BLaER1 treated with 17β-estradiol and CSF1 and Interleukin-3, amounts not matched to agents 10 nM and 100 nM (cell line): ENCODE measurements around the gene KIF1A.
"Not testable (repeated sequence)": the region's sequence is repeated elsewhere in the genome, so short reads cannot be mapped to it uniquely, and the experiment has no call there.

Experiments used
- H3K27ac ChIP-seq, 11 experiments: shearing (Covaris generic); formaldehyde crosslinking; 2 replicates each; pipeline ENCODE4 v1.8.1; 2022
- H3K27me3 ChIP-seq, 11 experiments: shearing (Covaris generic); formaldehyde crosslinking; 2 replicates each; pipeline ENCODE4 v1.8.1; 2022
- H3K36me3 ChIP-seq, 11 experiments: shearing (Covaris generic); formaldehyde crosslinking; 2 replicates each; pipeline ENCODE4 v1.8.1; 2022
- H3K4me1 ChIP-seq, 10 experiments: shearing (Covaris generic); formaldehyde crosslinking; 2 replicates each; pipeline ENCODE4 v1.8.1; 2022
- H3K4me2 ChIP-seq, 11 experiments: shearing (Covaris generic); formaldehyde crosslinking; 2 replicates each; pipeline ENCODE4 v1.8.1; 2022
- H3K4me3 ChIP-seq, 10 experiments: shearing (Covaris generic); formaldehyde crosslinking; 2 replicates each; pipeline ENCODE4 v1.8.1; 2022
- H3K9ac ChIP-seq, 11 experiments: shearing (Covaris generic); formaldehyde crosslinking; 2 replicates each; pipeline ENCODE4 v1.8.1; 2022
- H3K9me3 ChIP-seq, 11 experiments: shearing (Covaris generic); formaldehyde crosslinking; replicated peaks in 1 of 11; 2 replicates each; pipeline ENCODE4 v1.8.1; 2022
- H4K20me1 ChIP-seq, 11 experiments: shearing (Covaris generic); formaldehyde crosslinking; 2 replicates each; pipeline ENCODE4 v1.8.1; 2022
- Cebpa-rat ChIP-seq, 11 experiments: shearing (Covaris generic); IDR thresholded peaks; 2 replicates each; pipeline ENCODE4 v1.8.1; 2022

Gene KIF1A

GRCh38 chr2:240687741-240688552 lies 132.1 kb downstream of the KIF1A start:
- H3K4me3 ChIP-seq: no peak overlapping the region

GRCh38 chr2:240687045-240687740 lies 132.8 kb downstream of the KIF1A start:
- Histone ChIP-seq H4K20me1 (no peaks in the 10 kb centered on the region), H3K27me3 (no peaks in the 10 kb centered on the region), H3K4me2 (peak overlapping the region in 7 of 11 experiments; percentile 8 to 59 (median 52); a peak in 10 of 22 replicates), H3K36me3 (no peaks in the 10 kb centered on the region), H3K9ac (no peak overlapping the region; a peak in 1 of 22 replicates), H3K9me3 (no peaks in the 10 kb centered on the region), H3K4me3 (no peak overlapping the region), H3K4me1 (peaks cover 11 to 33% (median 19%) of the 10 kb centered on the region in 10 experiments; a peak in 19 of 20 replicates), H3K27ac (peak overlapping the region in 1 of 11 experiments; percentile 37; a peak in 2 of 22 replicates)
- TF ChIP-seq Cebpa-rat (IDR thresholded peaks at IDR 0.05): no peak

More at GRCh38 chr2:240687741-240688552, 132.1 kb downstream of the KIF1A start:
- no peak overlapping the region for H3K9ac ChIP-seq
- H3K36me3 ChIP-seq: no peaks in the 10 kb centered on the region
- H3K9me3 ChIP-seq: no peaks in the 10 kb centered on the region
- peak overlapping the region in 1 of 11 experiments; percentile 18; a peak in 1 of 22 replicates for H3K27ac ChIP-seq
- H4K20me1 ChIP-seq: no peaks in the 10 kb centered on the region
- H3K4me1 ChIP-seq: peaks cover 11 to 33% (median 19%) of the 10 kb centered on the region in 10 experiments; a peak in 19 of 20 replicates
- TF ChIP-seq Cebpa-rat (IDR thresholded peaks at IDR 0.05): no peak
- H3K27me3 ChIP-seq: no peaks in the 10 kb centered on the region
- no peak overlapping the region for H3K4me2 ChIP-seq

DNA sequence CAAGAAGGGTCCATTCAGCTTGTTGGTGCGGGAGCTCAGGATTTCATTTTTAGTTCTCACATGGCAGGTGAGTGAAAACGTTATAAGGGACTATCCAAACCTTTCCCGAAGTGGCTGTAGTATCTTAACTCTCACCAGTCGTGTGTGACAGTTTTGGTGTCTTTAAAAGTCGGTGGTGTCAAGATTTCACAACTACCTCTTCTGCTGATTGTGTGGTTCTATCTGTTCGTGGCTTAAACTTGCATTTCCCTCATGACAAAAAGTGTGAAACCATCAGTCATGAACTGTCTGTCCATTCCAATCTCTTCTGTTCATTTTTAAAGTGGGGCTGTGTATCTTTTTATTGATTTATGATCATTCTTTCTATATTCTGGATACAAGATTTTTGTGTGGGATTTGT lies 133.6 kb downstream of the KIF1A start:
- no peak for TF ChIP-seq Cebpa-rat (IDR thresholded peaks at IDR 0.05)
- Histone ChIP-seq H3K27me3 (no peaks in the 10 kb centered on the region), H3K9ac (no peak overlapping the region), H3K27ac (no peak overlapping the region; a peak in 1 of 22 replicates), H3K4me1 (peaks cover 11 to 33% (median 19%) of the 10 kb centered on the region in 10 experiments; a peak in 19 of 20 replicates), H4K20me1 (no peaks in the 10 kb centered on the region), H3K4me2 (peak overlapping the region in 6 of 11 experiments; percentile 8 to 59 (median 52); a peak in 10 of 22 replicates), H3K4me3 (no peak overlapping the region), H3K36me3 (no peaks in the 10 kb centered on the region), H3K9me3 (no peaks in the 10 kb centered on the region)

DNA sequence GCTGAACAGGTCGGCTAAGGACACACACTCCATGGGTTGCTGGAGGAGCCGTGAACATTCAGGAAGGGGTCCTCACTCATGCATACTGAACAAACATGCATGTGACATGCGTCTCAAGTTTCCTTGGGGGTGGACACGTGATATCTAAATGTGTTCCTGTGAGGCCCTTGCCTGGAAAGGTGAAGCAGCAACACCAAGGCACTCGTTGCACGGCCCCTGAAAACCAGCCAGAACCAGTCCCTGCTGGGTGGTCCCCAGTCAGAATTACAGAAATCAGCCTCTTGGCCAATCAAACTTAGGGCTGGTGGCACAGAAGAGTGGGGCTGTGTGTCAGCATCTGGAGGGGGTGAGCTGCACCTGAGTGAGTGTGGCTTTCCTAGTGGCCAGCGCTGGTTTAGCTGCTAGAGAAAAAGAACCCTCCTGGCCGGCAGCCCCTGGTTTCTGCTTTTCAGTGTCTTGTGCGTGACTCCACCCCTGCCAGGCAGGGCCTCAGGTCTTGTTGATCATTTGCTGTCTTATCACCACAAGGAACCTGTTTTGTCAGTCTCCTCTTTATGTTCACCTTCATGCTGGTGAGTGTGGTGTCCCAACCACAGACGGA lies 134.1 kb downstream of the KIF1A start:
- H3K4me1 ChIP-seq: peaks cover 11 to 33% (median 19%) of the 10 kb centered on the region in 10 experiments; a peak in 19 of 20 replicates

DNA sequence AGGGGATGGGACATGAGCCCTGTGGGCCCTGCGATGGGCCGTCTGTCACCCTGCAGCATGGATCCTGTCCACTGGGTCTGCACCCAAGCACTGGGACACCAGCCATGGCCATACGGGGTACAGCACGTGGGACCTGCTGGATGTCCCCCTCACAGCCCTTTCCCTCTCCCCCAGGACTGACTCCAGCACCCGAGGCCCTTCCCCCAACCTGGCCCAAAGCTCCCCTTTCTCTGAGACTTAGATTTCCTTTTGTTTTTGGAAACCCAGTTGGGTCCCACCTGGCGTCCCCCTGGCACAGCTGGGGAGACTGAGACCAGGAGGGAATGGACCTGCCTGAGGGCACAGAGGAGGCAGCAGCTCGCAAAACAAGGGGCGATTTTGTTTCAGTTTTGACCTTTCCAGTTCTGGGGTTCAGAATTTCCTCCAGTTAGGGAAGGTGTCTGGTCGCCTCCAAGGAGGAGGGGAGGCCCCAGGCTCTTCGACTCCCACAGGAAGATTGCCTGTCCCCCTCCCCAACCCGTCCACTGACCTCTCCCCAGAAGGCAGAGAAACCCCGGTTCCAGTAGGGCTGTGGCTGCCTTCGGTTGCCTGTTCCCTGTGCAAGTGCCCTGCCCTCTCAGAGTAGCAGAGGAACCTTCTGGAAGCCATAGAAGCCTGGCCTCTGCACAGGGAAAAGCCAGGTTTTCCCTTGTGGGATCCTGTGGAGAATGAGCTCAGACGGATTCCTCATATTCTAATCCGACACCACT lies 135.9 kb downstream of the KIF1A start:
- Histone ChIP-seq H3K4me2 (peak overlapping the region in 9 of 11 experiments; percentile 35 to 62 (median 51); a peak in 13 of 22 replicates), H3K27ac (peak overlapping the region in 3 of 11 experiments; percentile 5 to 29 (median 13); a peak in 2 of 22 replicates), H3K4me1 (peaks cover 5 to 25% (median 14%) of the 10 kb centered on the region in 10 experiments; a peak in 18 of 20 replicates)
- not testable (repeated sequence) for H3K36me3 ChIP-seq, H4K20me1 ChIP-seq, H3K9ac ChIP-seq, H3K4me3 ChIP-seq, H3K9me3 ChIP-seq, H3K27me3 ChIP-seq

More for the DNA sequence above, 134.1 kb downstream of the KIF1A start:
- Histone ChIP-seq H3K27ac (no peak overlapping the region), H4K20me1 (no peaks in the 10 kb centered on the region), H3K4me3 (no peak overlapping the region), H3K4me2 (peak overlapping the region in 5 of 11 experiments; percentile 26 to 59 (median 52); a peak in 9 of 22 replicates), H3K27me3 (no peaks in the 10 kb centered on the region), H3K9me3 (no peaks in the 10 kb centered on the region), H3K36me3 (no peaks in the 10 kb centered on the region), H3K9ac (no peak overlapping the region)
- no peak for TF ChIP-seq Cebpa-rat (IDR thresholded peaks at IDR 0.05)

- not testable (repeated sequence) for H3K9me3 ChIP-seq
Observed at GRCh38 chr2:240683329-240683979, 136.6 kb downstream of the KIF1A start.

GRCh38 chr2:240682431-240683224 lies 137.4 kb downstream of the KIF1A start, which contains the start of gene AQP12B:
Gene AQP12B (minus strand): TSS chr2:240682885. CDS start chr2:240682837, 48 bp downstream.
- not testable (repeated sequence) for H3K27me3 ChIP-seq, H4K20me1 ChIP-seq, H3K4me3 ChIP-seq, H3K9me3 ChIP-seq, H3K9ac ChIP-seq, H3K36me3 ChIP-seq, H3K27ac ChIP-seq, H3K4me2 ChIP-seq
- peaks cover 5 to 25% (median 14%) of the 10 kb centered on the region in 10 experiments; a peak in 18 of 20 replicates for H3K4me1 ChIP-seq

More at GRCh38 chr2:240683329-240683979, 136.6 kb downstream of the KIF1A start:
- not testable (repeated sequence) for H3K4me3 ChIP-seq, H3K36me3 ChIP-seq, H3K9ac ChIP-seq, H4K20me1 ChIP-seq, H3K27me3 ChIP-seq
- H3K4me1 ChIP-seq: peaks cover 5 to 25% (median 14%) of the 10 kb centered on the region in 10 experiments; a peak in 18 of 20 replicates
- 0 out of 22 replicates have a peak overlapping the region, but pooled peaks of 1 of the 11 experiments have one; percentile 13 for H3K27ac ChIP-seq
- H3K4me2 ChIP-seq: peak overlapping the region in 7 of 11 experiments; percentile 35 to 62 (median 48); a peak in 9 of 22 replicates

DNA sequence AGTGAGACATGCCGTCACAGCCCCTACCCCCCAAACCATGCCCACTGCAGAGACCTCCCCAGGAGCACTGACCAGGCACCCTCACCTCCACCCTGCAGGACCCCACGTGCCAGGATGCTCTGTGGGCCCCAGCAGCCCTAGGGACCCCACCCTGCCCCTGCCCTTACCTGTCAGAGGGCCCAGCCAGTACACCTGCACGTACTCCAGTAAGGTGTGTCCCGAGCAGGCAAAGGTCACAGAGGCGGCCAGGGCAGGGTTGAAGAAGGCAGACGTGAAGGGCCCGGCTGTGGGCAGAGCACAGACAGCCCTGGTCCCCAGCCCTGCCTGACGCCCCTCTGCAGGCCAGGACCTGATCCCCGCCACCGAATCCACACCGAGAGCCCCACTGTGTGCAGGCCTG lies 139.8 kb downstream of the KIF1A start:
- not testable (repeated sequence) for H3K4me3 ChIP-seq, H3K9ac ChIP-seq, H3K4me1 ChIP-seq, H3K4me2 ChIP-seq, H3K36me3 ChIP-seq, H3K27me3 ChIP-seq, H3K27ac ChIP-seq, H4K20me1 ChIP-seq, H3K9me3 ChIP-seq

- not testable (repeated sequence) for H3K4me3 ChIP-seq, H3K4me1 ChIP-seq, H3K9me3 ChIP-seq, H3K27me3 ChIP-seq, H3K4me2 ChIP-seq, H3K36me3 ChIP-seq, H3K9ac ChIP-seq, H3K27ac ChIP-seq, H4K20me1 ChIP-seq
Observed at GRCh38 chr2:240678909-240679308, 141.1 kb downstream of the KIF1A start.

GRCh38 chr2:240678043-240678442 lies 142.0 kb downstream of the KIF1A start:
- not testable (repeated sequence) for H3K9ac ChIP-seq, H3K27ac ChIP-seq, H3K27me3 ChIP-seq, H3K36me3 ChIP-seq, H4K20me1 ChIP-seq, H3K4me1 ChIP-seq, H3K4me2 ChIP-seq, H3K9me3 ChIP-seq, H3K4me3 ChIP-seq

- H3K27ac ChIP-seq, H3K4me2 ChIP-seq, H3K4me1 ChIP-seq, H3K9me3 ChIP-seq, H3K27me3 ChIP-seq, H3K4me3 ChIP-seq, H3K36me3 ChIP-seq, H4K20me1 ChIP-seq, H3K9ac ChIP-seq: not testable (repeated sequence)
Observed at GRCh38 chr2:240675345-240675744, 144.7 kb downstream of the KIF1A start.
